Astrocyte of the spinal cord (primary cell): ENCODE data around the gene LRRC7.

Experiments
- DNase-seq: peaks from one replicate; pipeline ENCODE4 v3.0.0; 2011; ENCODE audit warnings: low read depth, low spot score
- H3K4me3 ChIP-seq: 2 replicates; pipeline ENCODE4 v1.5.1; 2011; ENCODE audit warnings: low read depth, mild to moderate bottlenecking, low read length, moderate library complexity
- CTCF ChIP-seq: IDR thresholded peaks from 2 replicates; pipeline ENCODE4 v1.5.1; 2012; ENCODE audit warnings: low read depth, mild to moderate bottlenecking, low read length, inconsistent platforms
- in situ Hi-C: cut with HindIII; loops from 2 replicates; pipeline ENCODE4 v1.10.0; 2017; ENCODE audit warnings: low sequenced_read_pairs

Gene LRRC7

GRCh38 chr1:69649383-69649990, 81.8 kb downstream of the LRRC7 start:
- in situ Hi-C loops = no loop called here
- no peak for TF ChIP-seq CTCF
- DNase-seq = no peak
- H3K4me3 ChIP-seq = no peak overlapping the region

GRCh38 chr1:69650779-69651178, 83.1 kb downstream of the LRRC7 start:
- TF ChIP-seq CTCF = no peak
- in situ Hi-C loops = no loop called here
- H3K4me3 ChIP-seq = no peak overlapping the region
- DNase-seq = no peak

- no peak for TF ChIP-seq CTCF
- DNase-seq = no peak
- in situ Hi-C loops = no loop called here
- no peak overlapping the region for H3K4me3 ChIP-seq
Observed at GRCh38 chr1:69651656-69652055, 83.9 kb downstream of the LRRC7 start.

GRCh38 chr1:69657971-69658370, 90.2 kb downstream of the LRRC7 start:
- in situ Hi-C loops = no loop called here
- DNase-seq = no peak
- H3K4me3 ChIP-seq = no peak overlapping the region
- TF ChIP-seq CTCF = no peak

- no peak for DNase-seq
- in situ Hi-C loops = no loop called here
- no peak overlapping the region for H3K4me3 ChIP-seq
- TF ChIP-seq CTCF = no peak
Observed at GRCh38 chr1:69661686-69662085, 94.0 kb downstream of the LRRC7 start.

- H3K4me3 ChIP-seq = no peak overlapping the region
- no peak for TF ChIP-seq CTCF
- no peak for DNase-seq
- in situ Hi-C loops = no loop called here
Observed at GRCh38 chr1:69662321-69662720, 94.6 kb downstream of the LRRC7 start.
